GM06990 (cell line): ENCODE data around the gene ACOX1.
"Not testable (repeated sequence)": the region's sequence is repeated elsewhere in the genome, so short reads cannot be mapped to it uniquely, and the experiment has no call there.

Experiments used
- DNase-seq: peaks from one replicate; pipeline ENCODE4 v3.0.0-alpha.2; 2011; ENCODE audit not compliant: insufficient read length; ENCODE audit errors: extremely low read depth
- H3K27me3 ChIP-seq: replicated peaks from 2 replicates; pipeline ENCODE4 v1.6.0; 2011; ENCODE audit warnings: low read length; ENCODE audit not compliant: control insufficient read depth, insufficient read depth
- H3K36me3 ChIP-seq: 2 replicates; pipeline ENCODE4 v1.5.1; 2011; ENCODE audit warnings: low read length; ENCODE audit not compliant: control insufficient read depth, insufficient read depth
- H3K4me3 ChIP-seq: replicated peaks from 2 replicates; pipeline ENCODE4 v1.5.1; 2011; ENCODE audit warnings: low read depth, mild to moderate bottlenecking, control low read depth, low read length
- CTCF ChIP-seq: IDR thresholded peaks from 2 replicates; pipeline ENCODE4 v1.5.1; 2011; ENCODE audit warnings: low read length, control low read depth, mild to moderate bottlenecking, inconsistent platforms; ENCODE audit not compliant: insufficient read depth, poor library complexity, severe bottlenecking

ACOX1 gene

DNA sequence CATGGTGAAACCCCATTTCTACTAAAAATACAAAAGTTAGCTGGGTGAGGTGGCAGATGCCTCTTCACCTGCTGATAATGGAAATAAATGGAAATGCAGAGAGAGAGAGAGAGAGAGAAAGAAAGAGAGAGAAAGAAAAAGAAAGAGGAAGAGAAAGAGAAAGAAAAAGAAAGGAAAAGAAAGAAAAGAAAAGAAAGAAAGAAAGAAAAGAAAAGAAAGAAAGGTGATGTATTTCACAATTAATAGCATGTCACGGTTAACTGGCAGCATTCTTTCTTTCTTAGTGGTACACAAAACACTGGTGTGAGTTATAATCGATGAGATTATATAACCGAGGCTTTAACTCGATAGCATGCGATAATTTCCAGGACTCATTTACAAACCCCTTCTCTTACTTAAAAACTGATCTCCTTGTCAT, 3.2 kb downstream of the ACOX1 start:
- DNase-seq, result no peak
- Histone ChIP-seq H3K4me3 (no peak overlapping the region), H3K27me3 (no peaks in the 10 kb centered on the region), H3K36me3 (no peaks in the 10 kb centered on the region; the same call in 1 of the 2 replicates)
- no peak for TF ChIP-seq CTCF

DNA sequence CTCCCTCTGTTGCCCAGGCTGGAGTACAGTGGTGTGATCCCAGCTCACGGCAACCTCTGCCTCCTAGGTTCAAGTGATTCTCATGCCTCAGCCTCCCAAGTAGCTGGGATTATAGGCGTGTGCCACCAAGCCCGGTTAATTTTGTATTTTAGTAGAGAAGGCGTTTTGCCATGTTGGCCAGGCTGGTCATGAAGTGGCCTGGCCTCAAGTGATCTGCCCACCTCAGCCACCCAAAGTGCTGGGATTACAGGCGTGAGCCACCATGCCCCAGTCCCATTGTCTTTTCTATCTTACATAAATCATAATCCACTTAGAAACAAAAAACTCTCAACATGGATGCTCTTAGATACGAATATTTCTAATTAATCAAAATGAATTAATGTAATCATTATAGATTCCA, 3.8 kb downstream of the ACOX1 start:
- not testable (repeated sequence) for H3K27me3 ChIP-seq, H3K4me3 ChIP-seq, DNase-seq, H3K36me3 ChIP-seq

DNA sequence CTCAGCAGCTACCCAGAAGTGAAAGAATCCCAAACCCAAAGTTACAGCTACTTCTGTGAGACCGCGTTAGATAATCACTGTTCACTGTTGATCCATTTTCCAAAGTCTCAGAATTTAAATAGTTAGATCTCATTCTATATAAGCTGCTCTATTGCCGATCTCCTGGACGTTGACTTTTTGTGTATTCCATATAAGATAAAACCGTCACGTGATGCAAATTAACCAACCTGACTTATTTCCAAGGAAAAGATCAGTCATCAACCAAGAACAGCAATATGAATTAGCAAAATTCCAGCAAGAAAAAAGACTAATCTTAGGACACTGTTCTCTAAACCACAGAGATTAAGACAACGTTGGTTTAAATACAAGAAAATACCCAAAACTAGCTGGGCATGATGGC, 8.3 kb downstream of the ACOX1 start:
- no peak for TF ChIP-seq CTCF
- Histone ChIP-seq H3K27me3 (no peaks in the 10 kb centered on the region), H3K4me3 (no peak overlapping the region), H3K36me3 (no peaks in the 10 kb centered on the region; the same call in 1 of the 2 replicates)
- DNase-seq, result no peak

DNA sequence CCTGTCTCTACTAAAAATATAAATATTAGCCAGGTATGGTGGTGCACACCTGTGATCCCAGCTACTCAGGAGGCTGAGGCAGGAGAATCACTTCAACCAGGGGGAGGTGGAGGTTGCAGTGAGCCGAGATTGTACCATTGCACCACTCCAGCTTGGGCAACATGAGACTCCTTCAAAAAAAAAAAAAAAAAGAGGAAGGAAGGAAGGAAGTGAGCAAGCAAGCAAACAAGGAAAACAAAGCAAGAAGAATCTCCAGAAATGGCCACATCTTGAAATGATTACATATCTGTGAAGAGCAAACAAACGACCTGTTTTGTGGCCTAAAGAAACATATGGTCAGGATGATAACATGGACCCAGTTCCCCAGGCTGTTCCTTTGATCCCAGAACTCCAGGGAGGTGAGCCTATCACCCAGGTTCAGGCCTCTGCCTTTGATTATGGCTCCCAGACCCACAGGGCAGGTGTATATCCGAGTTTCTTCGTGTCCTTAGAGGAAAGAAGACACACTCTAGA, 8.9 kb downstream of the ACOX1 start:
- no peak for TF ChIP-seq CTCF

GRCh38 chr17:75969044-75969443, 9.9 kb downstream of the ACOX1 start:
- H3K27me3 ChIP-seq, H3K4me3 ChIP-seq, H3K36me3 ChIP-seq, DNase-seq: not testable (repeated sequence)

More for the DNA sequence above, 8.9 kb downstream of the ACOX1 start:
- Histone ChIP-seq H3K27me3 (no peaks in the 10 kb centered on the region), H3K4me3 (no peak overlapping the region), H3K36me3 (no peaks in the 10 kb centered on the region; the same call in 1 of the 2 replicates)
- no peak for DNase-seq

- Histone ChIP-seq H3K4me3 (no peak overlapping the region), H3K36me3 (no peaks in the 10 kb centered on the region), H3K27me3 (no peaks in the 10 kb centered on the region)
- DNase-seq, result no peak
- no peak for TF ChIP-seq CTCF
These were observed 13.5 kb downstream of the ACOX1 start for GRCh38 chr17:75965468-75965867.

DNA sequence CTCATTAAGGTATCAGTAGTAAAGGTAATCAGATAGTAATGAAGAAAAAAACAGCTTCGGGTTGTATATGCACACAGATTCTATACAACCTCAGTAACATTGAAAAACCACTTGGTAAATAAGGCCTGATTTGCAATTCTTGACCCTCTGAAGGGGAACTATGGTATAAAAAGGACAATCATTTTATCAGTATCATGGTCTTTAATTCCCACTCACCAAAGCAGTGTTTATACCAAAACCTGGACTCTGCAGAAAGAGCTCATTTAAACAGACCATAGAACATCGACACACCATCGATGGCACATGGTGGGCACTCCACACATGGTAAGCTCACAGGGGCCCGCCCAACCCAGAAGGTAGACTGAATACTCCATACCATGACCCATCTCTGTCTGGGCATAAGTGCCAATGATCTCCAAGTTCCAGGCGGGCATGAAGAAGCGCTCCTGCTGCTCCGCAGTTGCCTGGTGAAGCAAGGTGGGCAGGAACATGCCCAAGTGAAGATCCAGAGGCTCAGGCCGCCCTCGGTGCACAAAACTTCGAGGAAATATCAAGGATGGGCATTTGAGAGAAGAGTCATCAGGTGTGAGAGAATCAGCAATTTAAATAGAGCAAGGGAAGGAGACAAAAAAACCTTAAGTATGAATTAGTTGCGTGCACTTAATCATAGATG, 19.0 kb downstream of the ACOX1 start:
- DNase-seq, result no peak
- H3K36me3 ChIP-seq, result peaks cover 8% of the 10 kb centered on the region
- TF ChIP-seq CTCF, result no peak
- no peak overlapping the region for H3K4me3 ChIP-seq
- no peaks in the 10 kb centered on the region for H3K27me3 ChIP-seq
